ENCODE results near the gene STRADA. TPM values are rescaled to one million over a fixed set of nuclear protein-coding genes. Genes with fewer than 3 reads are reported as not detected.

STRADA gene
- total RNA-seq, 3 donors from 2014 or later (not counting 1 experiment from before 2014, with no cell fraction given): 72.6 to 83.1 (median 78.2) TPM

DNA sequence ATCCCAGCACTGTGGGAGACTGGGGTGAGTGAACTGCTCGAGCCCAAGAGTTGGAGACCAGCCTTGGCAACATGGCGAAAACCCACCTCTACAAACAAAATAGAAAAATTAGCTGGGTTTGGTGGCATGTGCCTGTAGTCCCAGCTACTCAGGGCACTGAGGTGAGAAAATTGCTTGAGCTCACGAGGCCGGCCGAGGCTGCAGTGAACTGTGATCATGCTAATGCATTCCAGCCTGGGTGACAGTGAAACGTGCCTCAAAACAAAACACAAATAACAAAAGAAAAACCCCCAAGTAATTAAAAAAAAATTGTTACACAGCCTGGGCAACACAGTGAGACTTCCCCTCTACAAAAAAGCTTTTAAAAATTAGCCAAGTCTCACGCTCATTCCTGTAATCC lies 26.8 kb upstream of the STRADA start:
- intact Hi-C loops (cut with micrococcal nuclease): no loop called here
- Histone ChIP-seq H3K27me3 (ENCODE audit: control insufficient read depth, insufficient read depth, low read length) (no peaks in the 10 kb centered on the region), H3K36me3 (ENCODE audit: control insufficient read depth, insufficient read depth, low read length) (peaks cover 31% of the 10 kb centered on the region), H3K9me3 (ENCODE audit: control insufficient read depth, insufficient read depth, low read length) (no peaks in the 10 kb centered on the region), H3K27ac (ENCODE audit: low read length) (no peak overlapping the region), H3K4me3 (ENCODE audit: low read length) (no peak overlapping the region), H3K4me1 (ENCODE audit: control insufficient read depth, insufficient read depth, low read length) (peaks cover 11% of the 10 kb centered on the region)
- peaks cover 24 to 49% of the 10 kb centered on the region in 2 donors for H3K4me1 Mint-ChIP-seq
- H3K36me3 Mint-ChIP-seq: no peaks in the 10 kb centered on the region
- no peaks in the 10 kb centered on the region for H3K27me3 Mint-ChIP-seq (ENCODE audit: low read depth in 2 of 2)
- WGBS (ENCODE audit: insufficient coverage): 93% methylated on average over 5 of the region's 7 CpGs
- no peak overlapping the region for H3K4me3 Mint-ChIP-seq
- DNase-seq: no peak
- H3K9me3 Mint-ChIP-seq: no peaks in the 10 kb centered on the region
- ATAC-seq: no peak
- H3K27ac Mint-ChIP-seq: peak overlapping the region in 1 of 2 donors; percentile 59
- TF ChIP-seq, protein P1, sequence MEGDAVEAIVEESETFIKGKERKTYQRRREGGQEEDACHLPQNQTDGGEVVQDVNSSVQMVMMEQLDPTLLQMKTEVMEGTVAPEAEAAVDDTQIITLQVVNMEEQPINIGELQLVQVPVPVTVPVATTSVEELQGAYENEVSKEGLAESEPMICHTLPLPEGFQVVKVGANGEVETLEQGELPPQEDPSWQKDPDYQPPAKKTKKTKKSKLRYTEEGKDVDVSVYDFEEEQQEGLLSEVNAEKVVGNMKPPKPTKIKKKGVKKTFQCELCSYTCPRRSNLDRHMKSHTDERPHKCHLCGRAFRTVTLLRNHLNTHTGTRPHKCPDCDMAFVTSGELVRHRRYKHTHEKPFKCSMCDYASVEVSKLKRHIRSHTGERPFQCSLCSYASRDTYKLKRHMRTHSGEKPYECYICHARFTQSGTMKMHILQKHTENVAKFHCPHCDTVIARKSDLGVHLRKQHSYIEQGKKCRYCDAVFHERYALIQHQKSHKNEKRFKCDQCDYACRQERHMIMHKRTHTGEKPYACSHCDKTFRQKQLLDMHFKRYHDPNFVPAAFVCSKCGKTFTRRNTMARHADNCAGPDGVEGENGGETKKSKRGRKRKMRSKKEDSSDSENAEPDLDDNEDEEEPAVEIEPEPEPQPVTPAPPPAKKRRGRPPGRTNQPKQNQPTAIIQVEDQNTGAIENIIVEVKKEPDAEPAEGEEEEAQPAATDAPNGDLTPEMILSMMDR (IDR thresholded peaks at IDR 0.05): no peak

DNA sequence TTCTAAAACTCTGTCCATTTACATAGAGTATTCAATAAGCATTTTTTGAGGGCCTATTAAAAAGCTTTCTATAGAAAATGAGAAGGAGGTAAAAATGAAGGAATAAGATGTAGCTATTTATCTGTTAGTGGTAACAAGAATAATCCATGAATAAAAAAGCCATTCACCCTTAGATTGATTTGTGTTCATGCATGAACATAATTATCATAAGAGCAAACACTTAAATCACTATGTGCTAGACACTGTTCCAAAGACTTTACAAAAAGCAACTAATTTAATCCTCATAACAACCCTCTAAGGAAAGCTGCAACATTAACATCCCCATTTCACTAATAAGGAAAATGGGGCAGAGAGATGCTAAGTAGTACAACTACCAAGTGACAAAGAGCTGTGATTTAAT lies 25.2 kb upstream of the STRADA start:
- no peak for ATAC-seq
- Histone ChIP-seq H3K36me3 (ENCODE audit: control insufficient read depth, insufficient read depth, low read length) (peaks cover 47% of the 10 kb centered on the region), H3K27me3 (ENCODE audit: control insufficient read depth, insufficient read depth, low read length) (no peaks in the 10 kb centered on the region), H3K4me3 (ENCODE audit: low read length) (no peak overlapping the region), H3K9me3 (ENCODE audit: control insufficient read depth, insufficient read depth, low read length) (no peaks in the 10 kb centered on the region), H3K4me1 (ENCODE audit: control insufficient read depth, insufficient read depth, low read length) (peaks cover under 1% of the 10 kb centered on the region), H3K27ac (ENCODE audit: low read length) (no peak overlapping the region)
- Mint-ChIP-seq H3K27me3 (ENCODE audit: low read depth in 2 of 2) (no peaks in the 10 kb centered on the region), H3K4me3 (no peak overlapping the region), H3K9me3 (no peaks in the 10 kb centered on the region), H3K36me3 (no peaks in the 10 kb centered on the region), H3K27ac (no peak overlapping the region), H3K4me1 (peaks cover 12 to 36% of the 10 kb centered on the region in 2 donors)
- intact Hi-C loops (cut with micrococcal nuclease): no loop called here
- no peak for DNase-seq
- TF ChIP-seq, protein P1 (IDR thresholded peaks at IDR 0.05): no peak

GRCh38 chr17:63764716-63765115 lies 23.1 kb upstream of the STRADA start:
- Mint-ChIP-seq H3K36me3 (no peaks in the 10 kb centered on the region), H3K27me3 (ENCODE audit: low read depth in 2 of 2) (no peaks in the 10 kb centered on the region), H3K27ac (no peak overlapping the region), H3K4me1 (peaks cover 17 to 31% of the 10 kb centered on the region in 2 donors), H3K4me3 (no peak overlapping the region), H3K9me3 (no peaks in the 10 kb centered on the region)
- Histone ChIP-seq H3K4me1 (ENCODE audit: control insufficient read depth, insufficient read depth, low read length) (peaks cover 3% of the 10 kb centered on the region), H3K27me3 (ENCODE audit: control insufficient read depth, insufficient read depth, low read length) (no peaks in the 10 kb centered on the region), H3K4me3 (ENCODE audit: low read length) (no peak overlapping the region), H3K36me3 (ENCODE audit: control insufficient read depth, insufficient read depth, low read length) (peaks cover 61% of the 10 kb centered on the region), H3K27ac (ENCODE audit: low read length) (no peak overlapping the region), H3K9me3 (ENCODE audit: control insufficient read depth, insufficient read depth, low read length) (no peaks in the 10 kb centered on the region)
- no peak for ATAC-seq
- 96% methylated on average over 3 of the region's 4 CpGs for WGBS (ENCODE audit: insufficient coverage)
- intact Hi-C loops (cut with micrococcal nuclease): no loop called here
- no peak for DNase-seq
- TF ChIP-seq, protein P1 (IDR thresholded peaks at IDR 0.05): no peak

All from natural killer cell (primary cell).